Measurements from ENCODE around the gene PRICKLE2.

GRCh38 chr3:64063983-64064438 lies 161.3 kb downstream of the PRICKLE2 start:
- TF ChIP-seq TOX (CRISPR knock-in tag; IDR thresholded peaks at IDR 0.05; ENCODE audit: borderline replicate concordance) (no peak), TCF4 (CRISPR knock-in tag; IDR thresholded peaks at IDR 0.05; ENCODE audit: borderline replicate concordance) (no peak), SNAI2 (CRISPR knock-in tag; IDR thresholded peaks at IDR 0.05) (no peak), PATZ1 (CRISPR knock-in tag; IDR thresholded peaks at IDR 0.05; ENCODE audit: borderline replicate concordance) (no peak), GLIS3 (CRISPR knock-in tag; IDR thresholded peaks at IDR 0.05) (no peak), ESRRG (CRISPR knock-in tag; IDR thresholded peaks at IDR 0.05) (no peak), RARB (CRISPR knock-in tag; IDR thresholded peaks at IDR 0.05) (no peak), CSRNP3 (CRISPR knock-in tag; IDR thresholded peaks at IDR 0.05) (no peak), ZC3H10 (CRISPR knock-in tag; IDR thresholded peaks at IDR 0.05) (no peak), ZFP3 (CRISPR knock-in tag; IDR thresholded peaks at IDR 0.05) (no peak), TSHZ2 (CRISPR knock-in tag; IDR thresholded peaks at IDR 0.05) (no peak)

All from SK-N-SH treated with all-trans-retinoic acid at 6 μM for 48 hours (cell line).